AG09319 (cell line): Measurements from ENCODE around the gene ARHGAP36.

Experiments
- DNase-seq: peaks from one replicate; pipeline ENCODE4 v3.0.0-alpha.2; 2010; ENCODE audit warnings: low read depth; ENCODE audit errors: extremely low read depth
- TF ChIP-seq, protein P1 (sequence below): IDR thresholded peaks from 2 replicates; pipeline ENCODE4 v1.5.1; 2011; ENCODE audit warnings: low read depth, mild to moderate bottlenecking, inconsistent platforms, low read length, moderate library complexity

Gene ARHGAP36

GRCh38 chrX:131041667-131042066, 16.5 kb upstream of the ARHGAP36 start:
- TF ChIP-seq, protein P1, sequence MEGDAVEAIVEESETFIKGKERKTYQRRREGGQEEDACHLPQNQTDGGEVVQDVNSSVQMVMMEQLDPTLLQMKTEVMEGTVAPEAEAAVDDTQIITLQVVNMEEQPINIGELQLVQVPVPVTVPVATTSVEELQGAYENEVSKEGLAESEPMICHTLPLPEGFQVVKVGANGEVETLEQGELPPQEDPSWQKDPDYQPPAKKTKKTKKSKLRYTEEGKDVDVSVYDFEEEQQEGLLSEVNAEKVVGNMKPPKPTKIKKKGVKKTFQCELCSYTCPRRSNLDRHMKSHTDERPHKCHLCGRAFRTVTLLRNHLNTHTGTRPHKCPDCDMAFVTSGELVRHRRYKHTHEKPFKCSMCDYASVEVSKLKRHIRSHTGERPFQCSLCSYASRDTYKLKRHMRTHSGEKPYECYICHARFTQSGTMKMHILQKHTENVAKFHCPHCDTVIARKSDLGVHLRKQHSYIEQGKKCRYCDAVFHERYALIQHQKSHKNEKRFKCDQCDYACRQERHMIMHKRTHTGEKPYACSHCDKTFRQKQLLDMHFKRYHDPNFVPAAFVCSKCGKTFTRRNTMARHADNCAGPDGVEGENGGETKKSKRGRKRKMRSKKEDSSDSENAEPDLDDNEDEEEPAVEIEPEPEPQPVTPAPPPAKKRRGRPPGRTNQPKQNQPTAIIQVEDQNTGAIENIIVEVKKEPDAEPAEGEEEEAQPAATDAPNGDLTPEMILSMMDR, result no peak

DNA sequence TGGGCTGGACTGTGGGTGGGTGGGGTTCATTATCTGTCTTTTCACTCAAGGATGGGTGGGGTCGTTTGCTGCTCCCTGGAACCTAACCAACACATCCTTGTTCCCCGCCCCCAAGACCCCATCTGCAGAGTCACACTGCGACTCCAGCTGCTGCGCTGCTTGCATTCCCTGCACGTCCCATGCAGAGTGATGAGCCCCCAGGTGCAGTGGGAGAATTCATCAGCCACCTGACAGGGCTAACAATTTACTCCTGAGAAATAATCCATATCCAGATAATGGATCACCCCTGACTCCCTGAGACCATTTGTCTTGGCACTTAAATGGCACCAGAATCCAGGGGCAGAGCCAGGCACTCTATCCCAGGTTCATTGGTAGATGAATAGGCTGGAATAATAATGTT, 12.4 kb upstream of the ARHGAP36 start:
- DNase-seq, result no peak
- TF ChIP-seq, protein P1, result no peak

More at GRCh38 chrX:131041667-131042066, 16.5 kb upstream of the ARHGAP36 start:
- DNase-seq, result no peak

GRCh38 chrX:131046596-131046995, 11.6 kb upstream of the ARHGAP36 start:
- DNase-seq, result no peak
- TF ChIP-seq, protein P1, result no peak

DNA sequence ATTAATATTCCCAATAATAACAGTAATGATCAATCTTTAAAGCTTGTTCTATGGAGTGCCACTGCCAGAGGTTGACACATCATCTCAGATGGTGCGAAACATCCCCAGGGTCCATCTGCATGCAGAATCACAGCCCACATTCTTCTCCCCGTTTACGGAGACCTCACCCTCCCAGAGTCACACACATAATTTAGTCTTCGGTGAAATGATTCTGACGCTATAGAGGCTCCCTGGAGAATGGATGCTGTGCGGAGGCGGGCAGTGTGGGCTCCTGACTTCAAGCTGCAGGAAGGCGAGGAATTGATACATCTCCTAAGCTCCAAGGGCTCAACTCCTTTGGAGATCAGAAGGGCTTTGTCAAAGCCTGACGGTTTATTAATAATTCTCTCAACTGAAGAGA, 11.0 kb upstream of the ARHGAP36 start:
- TF ChIP-seq, protein P1, result no peak
- no peak for DNase-seq

DNA sequence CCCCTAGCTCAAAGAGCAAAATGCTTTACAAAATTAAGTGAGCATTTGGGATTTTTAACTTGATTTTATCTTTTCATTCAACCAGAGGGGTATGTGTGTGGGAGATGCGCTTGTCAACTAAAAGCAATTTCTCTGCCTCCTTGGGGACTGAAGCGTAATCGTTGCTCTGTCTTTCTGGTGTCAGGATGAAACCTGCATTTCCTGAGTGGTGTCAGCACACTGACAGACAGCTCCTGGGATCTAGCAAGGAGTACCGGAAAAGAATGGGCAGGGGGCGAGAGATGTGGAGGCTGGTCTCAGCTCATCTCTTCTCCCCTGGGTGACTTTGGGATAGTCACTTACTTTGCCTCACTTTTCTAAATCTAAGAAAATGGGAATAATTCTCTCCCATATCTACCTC, 5.1 kb upstream of the ARHGAP36 start:
- TF ChIP-seq, protein P1, result no peak

GRCh38 chrX:131054906-131055305, 3.2 kb upstream of the ARHGAP36 start:
- TF ChIP-seq, protein P1, result no peak
- DNase-seq, result no peak

More for the DNA sequence above, 5.1 kb upstream of the ARHGAP36 start:
- DNase-seq, result no peak

DNA sequence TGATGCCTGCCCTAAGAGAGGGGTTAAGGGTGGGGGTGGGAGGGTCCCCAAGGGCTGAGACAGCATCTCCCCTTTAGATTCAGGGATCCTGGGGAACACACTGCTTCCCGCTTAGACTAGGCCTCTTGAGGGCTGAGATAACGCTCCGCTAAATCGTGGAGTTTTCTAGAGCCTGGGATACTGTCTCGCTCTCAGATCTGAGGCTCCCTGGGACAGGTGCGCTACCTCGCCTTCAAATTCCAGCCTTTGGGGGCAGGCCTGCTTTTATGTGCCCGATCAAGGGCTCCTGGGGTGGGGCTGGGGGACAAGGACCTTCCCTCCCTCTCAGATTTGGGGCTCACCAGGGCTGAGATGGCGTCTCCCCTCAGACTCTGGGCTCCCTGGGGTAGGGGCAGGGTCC, 440 bp upstream of the ARHGAP36 start:
- DNase-seq, result no peak
- TF ChIP-seq, protein P1, result no peak
